DMS53 treated with DMSO at 0.1 percent for 48 hours (cell line): Measurements from ENCODE around the gene TMEM82.

Experiments
- DNase-seq: peaks from one replicate; lab custom pipeline; 2025; ENCODE audit not compliant: unreplicated experiment; lab: John Stamatoyannopoulos, UW

Gene TMEM82

DNA sequence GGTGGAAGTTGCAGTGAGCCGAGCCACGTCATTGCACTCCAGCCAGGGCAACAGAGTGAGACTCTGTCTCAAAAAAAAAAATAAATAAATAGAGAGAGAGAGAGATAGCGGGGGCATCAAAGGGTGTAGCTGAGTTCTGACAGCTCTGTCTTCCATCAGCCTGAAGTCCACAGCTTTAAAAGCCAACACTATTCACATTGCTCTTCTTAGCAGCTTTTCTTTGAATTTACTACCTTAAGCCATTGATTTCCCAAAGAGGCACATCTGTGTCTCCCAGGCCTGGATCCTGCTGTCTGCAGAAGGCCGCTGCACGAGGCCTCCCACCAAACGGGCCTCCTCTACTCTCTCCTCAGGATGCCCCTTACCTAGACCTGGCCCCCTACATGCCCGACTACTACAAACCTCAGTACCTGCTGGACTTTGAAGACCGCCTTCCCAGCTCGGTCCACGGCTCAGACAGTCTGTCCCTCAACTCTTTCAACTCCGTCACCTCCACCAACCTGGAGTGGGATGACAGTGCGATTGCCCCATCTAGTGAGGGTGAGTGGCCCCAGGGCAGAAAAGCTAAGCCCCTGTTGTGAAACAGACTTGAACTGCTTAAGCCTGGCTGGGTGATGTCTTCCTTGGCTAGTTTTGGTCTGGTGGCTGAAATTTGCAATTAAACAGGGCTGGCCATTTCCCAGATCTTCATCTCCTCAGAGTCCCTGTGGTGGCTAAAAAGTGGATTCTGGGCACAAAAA, 22.7 kb upstream of the TMEM82 start:
- no peak for DNase-seq

DNA sequence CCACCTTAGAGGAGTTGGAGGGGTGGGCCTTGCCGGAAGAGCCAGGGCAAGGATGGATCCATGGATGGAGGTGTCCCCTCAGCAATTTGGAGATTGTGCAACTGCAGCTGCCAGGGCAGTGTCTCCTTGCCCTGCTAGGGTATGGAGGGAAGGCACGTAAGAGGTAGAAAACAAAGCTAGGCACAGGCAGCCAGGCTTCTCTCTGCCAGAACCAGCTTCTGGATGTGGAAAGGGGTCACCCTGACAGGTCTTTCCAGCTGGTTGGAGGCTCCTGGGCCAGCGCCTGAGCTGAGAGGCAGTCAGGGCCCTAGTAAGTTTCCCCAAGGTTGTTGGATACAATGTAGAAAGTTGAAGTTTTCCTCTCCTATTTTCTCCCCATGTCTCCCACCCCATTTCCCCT, 21.4 kb upstream of the TMEM82 start:
- DNase-seq: no peak

DNA sequence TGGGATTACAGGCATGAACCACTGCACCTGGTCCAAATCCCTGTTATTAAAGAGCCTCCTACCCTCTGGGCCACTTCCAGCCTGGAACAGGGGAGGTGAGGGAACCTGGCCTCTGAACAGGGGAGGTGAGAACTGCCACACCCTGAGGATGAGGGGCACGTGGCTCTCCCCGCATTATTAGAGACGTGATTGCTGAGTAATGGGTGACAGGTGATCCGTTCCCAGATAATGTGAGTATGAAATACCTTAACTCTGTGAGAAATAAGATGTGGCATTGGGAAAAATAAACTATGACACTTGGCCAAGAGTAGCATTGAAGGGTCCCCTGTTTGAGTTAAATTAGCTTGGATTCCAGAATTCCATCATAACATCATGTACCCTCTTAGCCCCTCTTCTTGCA, 19.9 kb upstream of the TMEM82 start:
- no peak for DNase-seq

DNA sequence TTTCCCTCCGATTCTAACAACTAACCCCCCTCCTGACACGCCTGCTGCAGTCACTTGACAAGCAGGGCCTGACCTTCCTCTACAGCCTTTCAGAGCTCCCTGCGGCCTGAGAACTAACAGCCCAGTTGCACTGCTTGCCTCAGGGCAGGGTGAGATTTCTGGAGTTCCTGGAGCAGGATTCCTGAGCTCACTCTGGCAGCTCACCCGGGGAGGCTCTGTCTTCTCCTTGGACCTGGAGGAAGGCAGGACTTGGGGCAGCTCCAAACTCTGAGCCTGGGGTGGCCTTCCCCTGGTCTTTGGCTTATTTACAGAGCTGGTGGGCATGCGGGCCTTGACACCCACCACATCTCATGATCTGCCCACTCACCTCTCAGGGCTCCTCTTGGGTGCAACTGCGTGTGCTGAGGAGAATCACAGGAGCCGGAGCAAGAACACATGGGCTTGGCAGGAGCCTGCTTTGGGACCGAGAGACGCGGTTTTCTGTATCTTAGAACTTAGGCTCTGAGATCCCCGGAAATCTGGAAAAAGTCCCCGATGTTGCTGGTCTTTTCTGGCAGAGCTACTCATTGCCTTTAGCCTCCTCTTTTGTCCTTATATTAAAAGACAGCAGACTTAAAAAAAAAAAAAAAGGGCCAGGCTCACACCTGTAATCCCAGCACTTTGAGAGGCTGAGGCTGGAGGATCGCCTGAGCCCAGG, 19.3 kb upstream of the TMEM82 start:
- DNase-seq: no peak

DNA sequence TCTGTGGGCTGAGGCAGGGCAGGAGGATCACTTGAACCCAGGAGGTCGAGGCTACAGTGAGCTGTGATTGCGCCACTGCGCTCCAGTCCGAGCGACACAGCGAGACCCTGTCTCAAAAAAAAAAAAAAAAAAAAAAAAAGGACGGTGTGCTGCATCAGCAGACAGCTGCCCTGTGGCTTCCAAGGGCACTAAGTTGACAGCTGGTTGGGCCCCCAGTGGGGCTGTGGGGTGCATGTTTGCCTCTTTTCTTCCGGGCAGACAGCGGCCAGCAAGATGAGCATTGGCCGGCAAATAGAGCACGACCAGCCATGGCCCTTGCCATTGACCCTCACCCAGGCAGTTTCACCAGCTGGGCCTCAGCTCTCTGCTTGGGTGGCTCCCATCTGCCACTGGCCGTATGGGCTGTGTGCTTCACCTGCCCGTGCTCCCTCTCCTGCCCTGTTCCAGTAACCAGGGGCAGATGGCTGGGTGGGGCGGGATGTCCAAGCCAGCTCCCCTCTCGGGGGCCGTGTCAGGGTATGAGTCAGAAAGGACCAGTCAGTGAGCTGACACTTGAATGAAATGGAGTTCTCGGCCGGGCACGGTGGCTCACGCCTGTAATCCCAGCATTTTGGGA, 18.6 kb upstream of the TMEM82 start:
- DNase-seq: no peak

DNA sequence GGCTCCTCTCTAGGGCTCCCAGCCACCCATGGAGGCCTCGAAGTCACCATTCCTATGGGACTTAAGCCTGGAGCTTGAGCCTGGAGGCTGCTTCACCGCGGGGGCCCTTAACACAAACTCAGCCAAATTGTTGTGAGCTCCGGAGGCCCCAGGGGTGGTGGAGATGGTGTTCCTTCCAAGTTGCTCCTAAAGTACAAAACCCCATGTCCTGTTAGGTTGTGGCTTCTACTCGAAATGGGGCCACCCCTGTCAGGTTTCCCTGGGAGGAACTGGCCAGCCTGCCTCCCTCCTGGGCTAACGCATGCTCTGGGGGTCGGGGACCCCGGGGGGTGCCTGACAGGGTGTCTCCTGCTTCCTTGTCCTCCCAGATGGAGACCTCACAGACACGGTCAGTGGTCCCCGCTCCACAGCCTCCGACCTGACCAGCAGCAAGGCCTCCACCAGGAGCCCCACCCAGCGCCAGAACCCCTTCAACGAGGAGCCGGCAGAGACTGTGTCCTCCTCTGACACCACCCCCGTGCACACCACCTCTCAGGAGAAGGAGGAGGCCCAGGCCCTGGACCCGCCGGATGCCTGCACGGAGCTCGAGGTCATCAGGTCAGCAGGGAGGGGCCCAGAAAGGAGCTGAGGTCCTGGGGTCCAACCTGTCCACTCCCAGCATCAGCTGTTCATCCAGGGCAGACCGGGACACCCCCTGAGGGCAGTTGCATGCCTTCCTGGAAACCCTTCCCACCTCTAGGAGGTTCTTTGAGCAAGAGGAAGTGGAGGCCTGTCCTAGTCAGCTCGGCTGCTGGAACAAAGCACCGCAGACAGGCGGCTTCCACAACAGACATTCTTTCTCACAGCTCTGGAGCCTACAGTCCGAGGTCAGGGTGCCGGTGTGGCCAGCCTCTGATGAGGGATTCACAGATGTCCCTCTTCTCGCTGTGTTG, 17.1 kb upstream of the TMEM82 start:
- DNase-seq: no peak

DNA sequence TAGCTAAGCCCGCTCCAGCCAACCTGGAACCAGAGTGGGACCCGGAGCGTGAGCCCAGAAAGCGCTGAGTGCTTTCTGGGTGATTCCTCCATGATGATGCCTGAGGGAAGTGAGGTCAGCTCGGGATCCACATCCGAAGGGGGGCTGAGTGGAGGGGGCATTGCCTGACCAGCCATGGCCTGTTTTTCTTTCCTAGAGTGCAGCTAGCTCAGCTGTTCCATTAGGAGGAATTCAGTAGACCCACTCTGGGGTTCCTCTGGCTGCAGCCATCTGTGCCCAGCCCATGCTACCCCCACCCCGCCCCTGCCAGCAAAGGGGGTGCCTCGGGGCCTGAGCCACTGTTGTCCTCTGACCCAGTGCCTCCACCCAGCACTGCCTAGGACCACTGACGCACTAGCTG, 15.8 kb upstream of the TMEM82 start:
- DNase-seq: no peak

DNA sequence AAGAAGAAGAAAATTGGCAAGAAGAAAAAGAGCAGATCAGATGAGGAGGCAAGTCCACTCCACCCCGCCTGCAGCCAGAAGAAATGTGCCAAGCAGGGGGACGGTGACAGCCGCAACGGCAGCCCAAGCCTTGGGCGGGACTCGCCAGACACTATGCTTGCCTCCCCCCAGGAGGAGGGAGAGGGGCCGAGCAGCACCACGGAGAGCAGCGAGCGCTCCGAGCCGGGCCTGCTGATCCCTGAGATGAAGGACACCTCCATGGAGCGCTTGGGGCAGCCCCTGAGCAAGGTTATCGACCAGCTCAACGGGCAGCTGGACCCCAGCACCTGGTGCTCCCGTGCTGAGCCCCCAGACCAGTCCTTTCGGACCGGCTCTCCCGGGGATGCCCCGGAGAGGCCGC, 15.3 kb upstream of the TMEM82 start:
- no peak for DNase-seq

DNA sequence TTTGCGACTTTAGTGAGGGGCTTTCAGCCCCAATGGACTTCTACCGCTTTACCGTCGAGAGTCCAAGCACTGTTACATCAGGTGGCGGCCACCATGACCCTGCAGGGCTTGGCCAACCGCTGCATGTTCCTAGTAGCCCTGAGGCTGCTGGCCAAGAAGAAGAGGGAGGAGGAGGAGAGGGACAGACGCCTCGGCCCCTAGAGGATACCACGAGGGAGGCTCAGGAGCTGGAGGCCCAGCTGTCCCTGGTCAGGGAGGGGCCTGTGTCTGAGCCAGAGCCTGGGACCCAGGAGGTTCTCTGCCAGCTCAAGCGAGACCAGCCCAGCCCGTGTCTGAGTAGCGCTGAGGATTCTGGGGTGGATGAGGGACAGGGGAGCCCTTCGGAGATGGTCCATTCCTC, 14.9 kb upstream of the TMEM82 start:
- DNase-seq: no peak

DNA sequence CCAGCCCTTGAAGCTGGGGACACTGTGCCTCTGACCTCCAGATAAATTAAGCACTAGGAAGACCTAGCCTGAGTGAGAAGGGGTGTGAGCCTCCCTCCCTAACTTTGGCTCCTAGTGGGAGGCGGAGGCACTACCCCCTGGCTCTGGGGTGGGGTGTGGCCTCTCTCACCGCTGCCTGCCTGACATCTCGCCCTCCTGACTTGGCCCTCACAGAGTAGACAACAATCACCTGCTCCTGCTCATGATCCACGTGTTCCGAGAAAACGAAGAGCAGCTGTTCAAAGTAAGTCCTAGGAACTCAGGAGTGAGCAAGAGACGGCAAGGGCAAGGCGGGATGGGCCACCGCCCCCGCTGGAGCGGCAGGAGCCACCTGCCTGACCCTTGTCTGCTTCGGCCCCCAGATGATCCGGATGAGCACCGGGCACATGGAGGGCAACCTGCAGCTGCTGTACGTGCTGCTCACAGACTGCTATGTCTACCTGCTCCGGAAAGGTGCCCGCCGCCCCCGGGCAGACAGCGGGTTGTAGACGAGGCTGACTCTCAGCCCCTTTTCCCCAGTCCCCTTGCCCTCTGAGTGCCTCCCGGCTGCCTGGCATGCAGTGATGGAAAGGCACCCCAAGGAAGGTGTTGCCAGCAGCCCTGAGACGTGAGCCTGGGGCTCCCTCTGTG, 14.3 kb upstream of the TMEM82 start:
- no peak for DNase-seq

DNA sequence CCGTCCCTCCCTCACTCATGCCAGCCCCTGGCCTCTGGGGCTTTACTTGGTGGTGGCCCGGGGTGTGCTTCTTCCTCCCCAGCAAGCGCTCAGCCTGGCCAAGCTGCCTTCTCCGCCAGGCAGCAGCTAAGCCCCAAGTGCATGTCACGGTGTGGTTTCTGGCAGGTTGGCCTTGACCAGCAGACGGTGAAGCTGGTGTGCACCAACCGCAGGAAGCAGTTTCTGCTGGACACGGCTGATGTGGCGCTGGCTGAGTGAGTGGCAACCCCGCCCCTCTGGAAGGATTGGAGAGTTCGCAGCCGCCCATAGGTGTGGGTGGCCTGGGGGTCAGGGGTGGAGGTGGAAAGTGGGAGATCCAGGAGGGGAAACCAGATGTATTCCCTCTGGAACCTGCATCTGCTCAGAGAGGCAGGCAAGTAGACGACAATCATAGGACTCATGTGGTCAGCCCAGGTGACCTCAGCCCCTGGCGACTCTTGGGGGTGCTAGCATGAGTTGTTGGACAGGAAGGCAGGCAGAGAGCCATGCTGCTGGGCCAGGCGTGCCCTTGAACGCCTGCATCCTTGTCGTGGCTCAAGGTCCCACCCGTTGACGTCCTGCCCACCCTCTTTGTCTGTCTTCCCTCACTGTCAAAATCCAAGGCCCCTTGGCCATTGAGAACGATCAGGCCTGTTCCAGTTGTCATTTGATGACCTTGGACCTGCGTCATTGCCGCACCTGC, 13.2 kb upstream of the TMEM82 start:
- DNase-seq: no peak

DNA sequence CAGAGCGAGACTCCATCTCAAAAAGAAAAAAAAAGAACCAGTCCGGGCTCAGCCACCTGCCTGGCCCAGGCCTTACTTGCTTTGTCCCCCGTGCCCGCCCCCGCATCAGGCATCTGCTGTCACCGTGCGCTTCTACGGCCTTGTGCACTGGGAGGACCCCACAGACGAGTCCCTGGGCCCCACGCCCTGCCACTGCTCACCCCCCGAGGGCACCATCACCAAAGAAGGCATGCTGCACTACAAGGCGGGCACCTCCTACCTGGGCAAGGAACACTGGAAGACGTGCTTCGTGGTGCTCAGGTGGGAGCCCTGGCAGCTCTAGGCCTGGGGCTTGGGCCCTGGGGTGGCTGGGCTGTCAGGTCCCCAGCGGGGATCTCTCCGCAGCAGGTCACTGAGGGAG, 11.9 kb upstream of the TMEM82 start:
- DNase-seq: no peak

DNA sequence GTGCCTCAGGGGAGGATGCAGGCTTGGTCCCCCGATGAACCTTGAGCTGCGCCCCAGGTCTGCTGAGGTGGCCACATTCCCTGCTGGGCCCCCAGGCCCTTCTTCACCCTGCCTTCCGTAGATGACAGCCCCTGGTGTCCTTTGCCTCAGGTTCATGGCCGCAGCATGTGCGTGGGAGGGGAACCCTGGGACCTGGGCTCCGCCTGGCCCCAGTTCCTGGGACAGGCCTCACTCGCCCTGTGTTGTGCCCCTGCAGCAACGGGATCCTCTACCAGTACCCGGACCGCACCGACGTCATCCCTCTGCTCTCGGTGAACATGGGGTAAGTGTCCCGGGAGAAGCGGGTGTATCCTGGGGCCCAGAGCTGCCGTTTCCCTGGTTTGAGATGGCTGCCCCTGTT, 11.4 kb upstream of the TMEM82 start:
- DNase-seq: no peak

DNA sequence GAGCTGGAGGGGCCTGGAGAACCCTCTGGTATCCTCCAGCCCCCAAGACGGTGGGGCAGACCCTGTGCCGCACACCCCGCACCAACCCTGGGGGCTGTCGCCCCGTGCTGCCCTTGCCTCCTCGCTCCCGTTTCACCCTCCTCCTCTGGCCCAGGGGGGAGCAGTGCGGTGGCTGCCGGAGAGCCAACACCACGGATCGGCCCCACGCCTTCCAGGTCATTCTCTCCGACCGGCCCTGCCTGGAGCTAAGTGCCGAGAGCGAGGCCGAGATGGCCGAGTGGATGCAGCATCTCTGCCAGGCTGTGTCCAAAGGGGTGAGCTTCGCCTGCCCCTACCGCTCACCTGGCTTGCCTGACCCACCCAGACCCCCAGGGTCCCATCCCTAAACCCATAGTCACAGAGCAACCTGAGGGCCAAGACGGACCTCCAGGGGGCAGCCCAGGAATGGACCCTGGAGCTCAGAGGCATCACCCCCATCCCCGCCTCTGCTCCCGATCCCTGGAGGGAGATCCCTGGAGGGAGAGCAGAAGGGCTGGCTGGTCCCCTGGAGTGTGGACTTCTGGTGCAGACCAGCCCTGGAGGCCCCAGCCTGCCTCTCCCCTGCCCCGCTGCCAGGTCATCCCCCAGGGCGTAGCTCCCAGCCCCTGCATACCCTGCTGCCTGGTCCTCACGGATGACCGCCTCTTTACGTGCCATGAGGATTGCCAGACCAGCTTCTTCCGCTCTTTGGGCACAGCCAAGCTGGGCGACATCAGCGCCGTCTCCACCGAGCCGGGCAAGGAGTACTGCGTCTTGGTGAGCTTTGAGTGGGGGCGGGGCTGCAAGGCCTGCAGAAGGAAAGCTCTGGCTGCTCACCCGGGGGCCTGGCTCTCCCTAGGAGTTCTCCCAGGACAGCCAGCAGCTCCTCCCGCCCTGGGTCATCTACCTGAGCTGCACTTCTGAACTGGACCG, 10.3 kb upstream of the TMEM82 start:
- DNase-seq: no peak

DNA sequence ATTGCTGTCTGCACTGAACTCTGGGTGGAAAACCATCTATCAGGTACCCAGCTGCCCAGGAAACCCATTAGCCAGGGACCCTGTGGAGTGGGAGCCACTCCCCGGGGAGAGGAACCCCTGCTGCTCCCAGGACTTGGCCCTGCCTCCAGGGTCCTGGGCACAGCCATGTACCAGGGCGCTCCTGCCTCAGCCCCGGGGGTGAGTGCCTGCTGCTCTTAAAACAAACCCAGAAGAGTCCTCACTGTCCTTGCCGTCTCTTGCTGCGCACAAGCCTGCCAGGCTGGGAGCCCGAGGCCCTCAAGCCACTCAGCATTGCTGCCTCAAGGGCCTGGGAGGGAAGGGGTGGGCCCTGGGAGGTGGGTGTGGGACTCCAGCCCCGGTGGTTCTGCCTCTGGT, 9.6 kb upstream of the TMEM82 start:
- DNase-seq: no peak

DNA sequence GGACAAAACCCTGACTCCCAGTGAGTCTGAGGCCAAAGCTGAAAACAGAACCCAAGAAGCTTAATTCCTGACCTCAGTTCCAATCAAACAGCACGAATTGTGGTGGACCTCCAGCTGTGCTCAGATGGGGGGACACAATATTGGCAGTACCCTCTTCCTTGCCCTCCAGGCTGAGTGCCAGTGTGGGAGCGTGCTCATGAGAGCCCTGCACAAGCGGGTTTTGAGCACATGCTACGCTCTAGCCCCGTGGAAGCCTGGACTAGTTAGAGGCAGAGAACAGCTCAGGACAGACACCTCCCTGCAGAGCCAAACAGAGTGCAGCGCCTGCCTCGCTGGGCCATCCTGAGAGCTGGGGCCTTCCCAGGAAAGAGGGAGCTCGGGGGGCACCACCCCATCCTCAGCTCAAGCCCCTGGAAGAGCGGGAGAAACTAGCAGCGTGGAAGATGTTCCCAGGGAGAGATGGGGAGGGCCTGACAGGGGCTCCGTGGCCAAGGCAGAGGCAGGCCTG, 9.0 kb upstream of the TMEM82 start:
- DNase-seq: no peak

DNA sequence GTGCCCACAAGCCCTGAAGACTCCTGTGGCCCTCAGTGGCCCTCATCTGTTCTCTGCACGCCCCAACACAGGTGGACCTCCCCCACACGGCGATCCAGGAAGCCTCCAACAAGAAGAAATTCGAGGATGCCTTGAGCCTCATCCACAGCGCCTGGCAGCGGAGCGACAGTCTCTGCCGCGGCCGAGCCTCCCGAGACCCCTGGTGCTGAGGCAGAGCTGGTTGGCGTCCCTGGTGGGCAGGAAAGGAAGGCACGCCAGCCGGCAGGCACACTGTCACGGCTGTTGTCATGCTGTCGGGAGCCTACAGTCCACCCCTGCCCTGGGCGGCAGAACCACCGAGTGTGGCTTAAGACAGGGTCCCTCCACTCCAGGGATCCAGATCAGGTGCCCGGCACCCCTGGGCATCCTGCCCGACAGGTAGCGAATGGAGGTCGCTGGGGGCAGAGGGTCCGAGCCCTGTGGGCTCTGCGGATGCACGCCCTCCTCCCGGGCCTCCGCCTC, 8.5 kb upstream of the TMEM82 start:
- no peak for DNase-seq

DNA sequence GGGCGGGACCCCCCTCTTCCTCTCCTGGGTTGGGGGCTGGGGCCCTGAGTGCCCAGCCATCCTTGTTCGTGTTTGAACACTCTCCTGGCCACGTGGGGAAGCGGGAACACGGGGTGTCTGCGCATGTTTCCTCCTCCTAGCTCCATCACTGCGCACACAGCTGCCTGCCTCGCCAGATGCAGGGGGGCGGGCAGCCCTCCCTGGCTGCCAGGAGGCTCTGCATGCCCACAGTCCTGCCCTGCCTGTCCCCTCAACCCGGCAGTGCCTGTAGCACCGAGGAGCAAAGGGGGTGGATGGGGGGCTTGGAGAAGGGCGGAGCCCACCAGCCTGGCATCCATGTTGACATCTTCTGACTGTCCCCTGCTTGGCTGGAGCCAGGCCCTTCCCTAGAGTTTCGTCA, 8.0 kb upstream of the TMEM82 start:
- no peak for DNase-seq

DNA sequence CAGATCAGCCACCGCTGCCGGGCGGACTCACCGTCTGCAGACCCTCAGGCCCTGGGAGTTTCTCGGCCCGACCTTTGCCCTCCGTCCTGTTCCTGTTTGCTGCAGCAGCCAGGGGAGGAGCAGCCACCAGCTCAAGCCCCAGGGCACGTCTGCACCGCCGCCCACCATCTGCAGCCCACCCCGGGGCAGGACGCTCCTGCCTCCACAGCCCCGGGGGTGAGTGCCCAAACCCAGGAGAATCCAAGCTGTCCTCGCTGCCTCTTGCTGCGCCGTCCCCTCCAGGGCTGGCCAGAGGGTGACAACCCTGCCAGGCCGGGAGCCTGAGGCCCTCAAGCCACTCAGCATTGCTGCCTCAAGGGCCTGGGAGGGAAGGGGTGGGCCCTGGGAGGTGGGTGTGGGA, 7.4 kb upstream of the TMEM82 start:
- DNase-seq: no peak
